HG02571 (cell line): Measurements from ENCODE around the gene KRT12.

Experiments used
- ATAC-seq: cut with Tn5 transposase; IDR thresholded peaks from one replicate; pipeline ENCODE4 v1.9.1; 2021; ENCODE audit warnings: mild to moderate bottlenecking, moderate library complexity; ENCODE audit not compliant: unreplicated experiment

Gene KRT12

DNA sequence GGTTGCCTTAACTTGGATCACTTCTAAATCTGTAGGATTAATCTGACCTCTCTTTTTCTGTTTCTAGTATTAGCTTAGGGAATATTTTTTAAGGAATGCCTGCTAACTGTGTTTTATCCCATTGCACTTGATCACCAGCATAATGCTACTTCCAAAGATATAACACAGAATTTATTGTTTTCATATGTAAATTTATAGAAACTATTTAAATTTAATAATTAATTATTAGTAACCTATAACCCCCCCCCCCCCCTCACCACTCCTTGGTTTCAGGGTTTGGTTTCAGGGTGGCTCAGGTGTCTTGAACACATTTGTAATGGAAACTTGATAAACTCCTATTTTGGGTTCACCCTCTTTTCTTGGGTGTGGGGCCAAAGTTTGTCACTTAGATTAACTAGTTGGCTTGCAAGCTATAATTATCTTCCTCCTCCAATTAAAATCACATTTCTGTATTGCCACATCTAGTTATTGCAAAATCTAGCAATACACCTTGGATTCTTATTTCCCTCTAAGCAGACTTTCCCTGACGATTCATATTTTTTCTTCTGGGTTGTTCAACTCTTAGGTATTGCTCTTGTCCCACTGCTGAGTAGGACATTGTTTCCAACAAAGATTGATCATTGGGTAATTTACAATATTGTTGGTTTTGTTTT, 18.3 kb downstream of the KRT12 start:
- ATAC-seq: no peak

DNA sequence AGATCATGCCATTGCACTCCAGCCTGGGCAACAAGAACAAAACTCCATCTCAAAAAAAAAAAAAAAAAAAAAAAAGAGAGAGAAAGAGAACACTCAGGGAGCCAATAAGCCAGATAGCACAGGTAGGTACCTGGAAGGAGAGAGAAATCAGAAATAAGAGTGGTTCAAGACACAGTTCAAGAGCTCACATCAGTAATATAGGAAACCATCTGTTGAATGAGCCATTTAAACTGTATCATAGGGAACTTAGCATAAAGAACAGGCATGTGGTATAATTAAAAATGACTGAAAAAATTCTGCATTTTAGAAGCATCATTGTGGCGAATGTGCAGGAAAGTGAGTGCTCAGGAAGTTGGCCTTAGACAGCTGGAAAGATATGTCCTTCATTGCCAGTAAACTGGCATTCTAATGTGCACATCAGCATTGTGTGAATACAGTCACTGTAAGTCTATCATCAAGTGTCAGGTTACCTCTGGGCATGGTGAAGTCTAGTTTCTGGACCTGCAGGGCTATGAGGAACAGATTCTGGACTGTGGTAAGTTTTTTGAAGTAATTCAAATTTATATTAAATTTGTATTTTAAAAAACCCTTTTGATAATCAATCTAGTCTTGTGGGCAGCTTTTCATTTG, 20.4 kb downstream of the KRT12 start:
- ATAC-seq: no peak

DNA sequence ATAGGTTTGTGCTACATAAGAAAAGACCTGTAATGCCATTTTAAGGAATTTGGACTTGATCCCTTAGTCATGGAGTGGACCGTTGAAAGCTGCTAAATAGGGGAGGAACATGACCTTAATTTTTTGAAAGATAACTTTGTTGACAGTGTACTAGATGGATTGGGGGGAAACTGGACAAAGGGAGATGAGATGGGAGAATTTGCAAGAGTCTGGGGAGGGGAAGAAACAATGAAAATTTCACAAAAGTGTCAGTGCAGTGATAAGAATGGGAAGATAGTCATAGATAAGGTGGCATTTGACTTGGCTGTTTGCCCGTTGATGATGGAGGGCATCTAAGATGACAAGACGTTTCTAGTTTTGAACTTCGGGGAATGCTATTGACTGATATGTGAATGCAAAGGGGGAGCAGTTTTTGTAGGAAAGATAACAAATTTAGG, 22.3 kb downstream of the KRT12 start:
- no peak for ATAC-seq

DNA sequence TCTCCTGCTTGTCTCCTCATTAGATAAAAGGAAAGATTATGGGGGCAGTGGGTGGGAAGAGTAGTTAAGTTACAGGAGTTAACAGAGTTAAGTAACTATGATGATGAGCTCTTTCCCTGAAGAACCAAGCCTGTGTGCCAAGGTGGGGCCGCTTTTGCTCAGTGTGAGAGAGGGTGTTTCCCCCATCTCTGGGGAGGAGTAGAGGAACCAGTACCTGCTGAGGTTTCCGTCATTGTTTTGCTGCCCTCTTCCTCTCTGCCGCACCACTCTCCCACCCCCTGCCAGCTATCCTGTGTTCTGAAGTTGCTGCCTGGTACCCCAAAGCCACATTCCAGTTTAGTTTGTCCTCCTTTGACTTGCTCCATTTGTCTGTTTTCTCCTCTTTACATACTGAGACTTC, 23.8 kb downstream of the KRT12 start:
- no peak for ATAC-seq

DNA sequence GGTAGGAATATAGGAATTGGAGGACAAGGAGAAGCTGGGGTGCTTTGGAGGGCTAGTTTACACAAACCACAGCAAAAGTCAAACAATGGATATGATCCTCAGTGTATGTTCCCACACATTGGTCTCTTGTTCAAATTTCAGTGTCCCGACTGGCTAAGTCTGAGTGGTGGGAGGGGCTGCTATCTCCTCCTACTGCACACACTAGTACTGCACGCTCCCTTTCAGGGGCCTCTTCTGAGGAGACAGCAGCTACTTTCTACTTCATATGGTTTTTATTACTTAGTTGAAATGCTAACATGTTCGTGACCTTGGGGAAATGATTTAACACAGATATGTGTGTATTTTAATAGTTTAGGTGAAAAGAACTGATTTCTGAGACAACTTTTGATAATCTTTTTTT, 25.8 kb downstream of the KRT12 start:
- ATAC-seq: no peak

DNA sequence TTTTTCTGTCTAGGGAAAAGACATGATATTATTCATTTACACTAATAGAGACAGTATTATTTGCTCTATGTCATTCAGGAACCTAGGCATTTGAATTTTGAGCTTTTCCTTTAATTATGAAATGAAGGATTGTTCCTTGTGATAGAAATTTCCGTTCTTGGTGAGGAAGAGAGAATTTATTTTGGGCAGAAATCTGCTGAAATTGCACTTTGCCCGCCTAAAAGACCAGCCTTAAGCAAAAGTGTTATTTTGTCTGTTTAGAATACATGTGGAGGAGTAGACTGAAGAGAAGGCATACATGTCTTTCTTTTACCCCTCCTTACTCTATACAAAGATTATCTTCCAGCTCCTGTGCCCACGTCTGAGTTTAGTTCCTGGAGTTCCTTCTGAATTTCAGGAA, 27.8 kb downstream of the KRT12 start:
- ATAC-seq: no peak

DNA sequence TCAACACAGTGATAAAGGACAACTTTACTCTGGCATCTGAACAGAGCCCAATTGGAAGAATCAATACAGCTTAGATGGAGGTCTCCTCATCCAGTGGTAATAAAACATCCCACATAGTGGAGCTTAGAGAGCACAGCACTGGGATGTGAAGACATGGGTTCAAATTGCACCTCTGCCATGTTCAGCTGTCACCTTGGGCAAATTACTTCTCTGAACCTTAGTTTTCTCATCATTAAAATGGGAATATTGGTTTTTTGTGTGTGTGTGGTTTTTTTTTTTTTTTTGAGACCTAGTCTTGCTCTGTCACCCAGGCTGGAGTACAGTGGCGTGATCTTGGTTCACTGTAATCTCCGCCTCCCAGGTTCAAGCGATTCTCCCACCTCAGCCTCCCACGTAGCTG, 31.0 kb downstream of the KRT12 start:
- no peak for ATAC-seq

DNA sequence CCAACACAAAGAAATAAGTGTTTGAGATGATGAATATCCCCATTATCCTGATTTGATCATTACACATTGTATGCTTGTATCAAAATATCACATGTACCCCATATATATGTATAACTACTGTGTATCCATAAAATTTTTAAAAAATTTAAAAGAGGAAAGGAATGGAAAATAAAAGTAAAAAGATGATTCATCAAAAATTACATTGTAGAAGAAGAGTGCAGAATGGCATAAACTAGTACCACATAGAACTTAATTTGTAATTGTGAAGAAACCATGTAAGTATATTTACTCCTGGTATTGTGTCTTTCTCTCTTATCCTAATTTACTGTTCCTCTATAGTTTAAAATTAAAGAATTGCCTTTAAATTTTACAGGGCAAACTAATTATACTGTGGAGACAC, 33.1 kb downstream of the KRT12 start:
- no peak for ATAC-seq

DNA sequence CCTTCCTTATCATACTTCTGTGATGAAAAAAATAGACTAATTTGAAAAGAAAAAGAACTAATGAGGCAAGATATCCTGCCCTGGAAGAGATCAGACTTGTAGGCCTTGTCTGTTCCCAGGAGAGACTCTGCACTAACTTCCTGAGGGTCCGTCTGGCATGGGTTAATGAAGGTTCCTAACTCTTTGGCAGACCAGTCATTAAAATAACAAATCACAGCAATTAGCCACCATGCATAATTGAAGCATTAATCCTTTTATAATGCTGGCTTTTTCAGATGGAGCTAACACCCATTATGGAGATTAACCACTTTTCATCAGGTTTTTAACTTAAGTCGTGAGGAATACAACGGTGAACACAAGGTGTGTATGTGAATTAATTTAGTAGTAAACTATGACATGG, 34.2 kb downstream of the KRT12 start:
- no peak for ATAC-seq

DNA sequence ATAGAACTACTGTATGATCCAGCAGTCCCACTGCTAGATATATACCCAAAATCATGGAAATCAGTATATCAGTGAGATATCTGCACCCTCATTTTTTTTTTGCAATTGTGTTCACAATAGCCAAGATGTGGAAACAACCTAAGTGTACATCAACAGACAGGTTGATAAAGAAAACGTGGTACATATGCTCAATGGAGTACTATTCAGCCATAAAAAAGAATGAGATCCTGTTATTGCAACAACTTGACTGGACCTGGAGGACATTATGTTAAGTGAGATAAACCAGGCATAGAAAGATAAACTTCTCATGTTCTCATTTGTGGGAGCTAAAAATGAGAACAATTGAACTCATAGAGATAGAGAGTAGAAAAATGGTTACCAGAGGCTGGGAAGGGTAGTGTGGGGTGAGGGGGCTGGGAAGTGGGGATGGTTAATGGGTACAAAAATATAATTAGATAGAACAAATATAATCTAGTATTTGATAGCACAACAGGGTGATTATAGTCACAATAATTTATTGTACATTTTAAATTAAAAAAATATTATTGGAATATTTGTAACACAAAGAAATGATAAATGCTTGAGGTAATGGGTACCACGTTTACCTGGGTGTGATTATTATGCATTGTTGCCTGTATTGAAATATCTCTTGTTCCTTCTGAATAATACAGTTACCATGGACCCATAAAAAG, 36.8 kb downstream of the KRT12 start:
- no peak for ATAC-seq

DNA sequence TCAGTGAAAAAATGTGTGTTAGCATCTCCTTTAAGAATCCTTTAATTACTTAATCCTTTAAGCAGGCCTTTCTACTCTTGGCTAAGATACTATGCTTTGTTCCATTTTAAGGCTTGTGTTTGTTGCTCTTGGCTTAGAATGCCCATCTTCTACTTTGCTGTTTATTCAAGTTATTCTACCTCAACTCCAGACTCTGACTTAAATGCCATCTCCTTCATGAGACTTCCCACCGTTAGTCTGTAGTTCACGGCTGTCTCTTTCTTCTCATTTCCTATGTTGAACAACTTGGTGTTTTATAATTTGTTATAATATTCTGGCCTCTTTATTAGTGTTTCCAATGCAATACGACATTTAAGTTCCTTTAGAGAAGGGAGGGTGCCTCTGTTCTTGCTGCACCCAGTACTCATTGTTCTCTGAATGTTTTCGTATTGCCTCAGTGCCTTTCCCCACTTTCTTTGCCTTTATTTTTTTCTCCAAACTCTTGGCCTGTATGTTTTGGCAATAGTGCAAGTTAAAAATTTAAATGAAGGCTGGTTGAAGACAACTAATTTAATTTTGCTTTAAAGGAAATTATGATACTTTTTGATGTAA, 38.5 kb downstream of the KRT12 start:
- no peak for ATAC-seq

DNA sequence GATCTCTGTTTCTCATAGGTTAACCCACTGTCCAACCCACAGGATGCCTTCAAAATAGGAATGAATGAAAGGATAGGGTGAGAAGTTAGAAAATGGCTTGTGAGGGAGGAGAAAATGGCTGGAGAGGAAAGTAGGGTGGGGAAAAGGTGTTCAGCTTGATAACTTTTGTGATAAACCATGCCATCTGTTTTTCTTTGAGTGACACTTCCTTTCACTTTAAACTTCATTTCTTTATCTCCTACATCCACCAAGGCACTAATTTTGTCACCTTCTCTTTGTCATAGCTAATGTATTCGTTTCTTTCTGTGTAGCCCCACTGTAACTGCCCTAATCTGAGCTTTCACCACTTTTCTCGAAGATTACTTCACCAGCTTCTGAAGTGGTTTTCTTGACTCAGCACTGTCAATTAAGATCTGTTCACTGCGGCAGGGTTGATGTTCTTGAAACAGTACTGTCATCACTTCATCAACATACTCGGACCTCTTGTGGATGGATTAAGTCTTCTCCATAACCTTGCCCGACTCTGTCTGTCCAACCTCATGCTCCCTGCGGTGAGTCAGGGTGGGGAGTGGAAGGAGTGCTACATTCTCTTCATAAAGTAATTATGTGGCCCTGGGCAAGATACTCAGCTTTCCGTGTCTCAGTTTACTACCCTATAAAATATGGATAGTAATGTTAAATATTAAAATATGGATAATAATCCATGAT, 39.1 kb downstream of the KRT12 start:
- no peak for ATAC-seq

DNA sequence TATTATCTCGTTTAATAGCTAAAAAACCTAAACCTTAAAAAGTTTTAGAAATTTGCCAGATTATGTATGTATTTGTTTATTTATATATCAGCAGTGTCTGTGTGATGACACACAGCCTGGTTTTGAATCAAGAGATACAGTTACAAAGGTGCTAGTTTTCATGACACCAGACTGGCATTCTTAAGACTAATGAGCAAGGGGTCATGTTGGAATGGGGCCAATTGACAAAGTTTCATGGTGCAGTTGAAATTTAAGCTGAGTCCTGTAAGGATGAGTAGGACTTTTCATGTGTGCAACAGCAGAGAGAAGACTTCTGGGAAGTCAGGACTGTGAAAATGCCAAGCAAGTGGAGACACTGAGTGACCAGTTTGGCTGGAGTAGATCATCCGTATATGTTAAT, 41.4 kb downstream of the KRT12 start:
- ATAC-seq: no peak

DNA sequence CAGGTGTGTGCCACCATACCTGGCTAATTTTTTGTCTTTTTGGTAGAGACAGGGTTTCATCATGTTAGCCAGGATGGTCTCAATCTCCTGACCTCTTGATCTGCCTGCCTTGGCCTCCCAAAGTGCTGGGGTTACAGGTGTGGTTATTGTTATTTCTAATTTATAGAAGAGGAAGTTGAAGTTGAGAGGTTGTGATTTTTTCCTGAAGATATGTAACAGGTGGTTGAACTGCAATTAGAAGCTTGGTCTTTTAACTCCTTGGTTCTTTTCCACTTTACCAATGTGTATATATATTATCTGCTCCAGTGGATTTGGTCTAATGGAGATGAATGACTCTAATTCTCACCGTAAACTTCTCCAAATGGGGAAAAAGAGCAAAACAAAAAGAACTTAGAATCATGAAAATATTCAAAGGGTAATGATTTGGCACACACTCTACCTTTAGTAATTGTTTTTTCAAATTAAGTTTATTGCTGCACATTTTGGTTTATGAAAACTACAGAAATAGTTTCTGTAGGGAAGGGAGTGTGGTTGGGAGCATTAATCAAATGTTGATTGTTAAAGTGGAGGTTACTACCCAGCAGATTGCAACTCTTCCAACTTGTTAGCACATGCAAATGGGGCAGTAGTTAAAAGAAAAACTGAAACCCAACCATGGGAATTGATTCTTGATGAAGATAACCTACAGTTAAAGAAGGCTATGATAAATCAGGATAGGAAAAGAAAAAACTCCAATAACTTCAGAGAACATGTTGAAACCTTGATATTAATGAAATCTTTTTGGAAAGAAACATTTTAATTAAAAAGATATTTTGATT, 42.8 kb downstream of the KRT12 start:
- ATAC-seq: no peak

DNA sequence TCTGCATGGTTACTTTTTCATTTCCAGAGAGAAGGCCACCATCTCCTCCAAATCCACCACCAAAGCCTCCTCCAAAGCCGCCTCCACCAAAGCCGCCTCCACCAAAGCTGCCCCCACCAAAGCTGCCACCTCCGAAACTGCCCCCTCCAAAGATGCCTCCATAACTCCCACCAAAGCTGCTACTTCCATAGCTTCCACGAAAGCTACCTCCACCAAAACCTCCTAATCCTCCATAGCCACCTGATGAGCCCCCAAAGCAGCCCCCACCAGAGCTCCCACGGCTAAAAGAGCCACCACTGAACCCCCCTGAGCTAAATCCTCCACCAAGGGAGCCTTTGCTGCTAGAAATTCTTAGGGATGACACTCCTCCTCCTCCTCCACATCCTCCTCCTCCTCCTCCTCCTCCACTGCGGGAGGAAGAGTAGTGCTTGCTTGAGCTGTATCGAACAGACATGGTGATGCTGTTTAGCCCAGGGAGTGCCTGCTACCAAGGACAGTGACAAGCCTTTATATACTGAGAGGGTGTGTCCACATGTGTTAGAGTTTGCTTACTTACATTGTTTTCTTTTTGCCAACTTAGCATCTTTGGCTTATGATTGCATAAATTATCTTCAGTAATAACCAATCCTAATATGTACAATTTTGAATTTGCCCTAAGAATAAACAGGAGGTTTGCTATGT, 44.8 kb downstream of the KRT12 start, which contains the start of gene KRT10:
KRT10 (minus strand) TSS at position 483 of the 681 bp plus-strand sequence; CDS start at position 454, 29 bp downstream.
- ATAC-seq: no peak

DNA sequence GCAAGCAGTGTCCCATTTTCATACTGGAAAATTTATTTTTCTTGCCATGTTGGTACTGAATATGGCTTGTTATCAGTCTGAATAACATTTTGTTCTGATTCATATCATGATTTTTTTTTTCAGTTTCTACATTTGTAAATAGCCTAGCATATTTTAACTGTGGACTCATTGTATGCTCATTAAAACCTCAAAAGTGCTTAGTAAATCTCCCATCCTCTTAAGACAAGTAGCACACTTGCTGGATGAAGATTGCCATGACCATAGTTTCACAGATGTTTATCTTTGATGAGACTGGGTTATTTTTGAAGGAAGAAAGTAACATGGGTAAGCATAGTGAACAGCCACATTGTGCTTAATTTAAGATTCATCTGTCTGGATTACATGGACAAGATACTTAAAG, 45.5 kb downstream of the KRT12 start:
- ATAC-seq: no peak

DNA sequence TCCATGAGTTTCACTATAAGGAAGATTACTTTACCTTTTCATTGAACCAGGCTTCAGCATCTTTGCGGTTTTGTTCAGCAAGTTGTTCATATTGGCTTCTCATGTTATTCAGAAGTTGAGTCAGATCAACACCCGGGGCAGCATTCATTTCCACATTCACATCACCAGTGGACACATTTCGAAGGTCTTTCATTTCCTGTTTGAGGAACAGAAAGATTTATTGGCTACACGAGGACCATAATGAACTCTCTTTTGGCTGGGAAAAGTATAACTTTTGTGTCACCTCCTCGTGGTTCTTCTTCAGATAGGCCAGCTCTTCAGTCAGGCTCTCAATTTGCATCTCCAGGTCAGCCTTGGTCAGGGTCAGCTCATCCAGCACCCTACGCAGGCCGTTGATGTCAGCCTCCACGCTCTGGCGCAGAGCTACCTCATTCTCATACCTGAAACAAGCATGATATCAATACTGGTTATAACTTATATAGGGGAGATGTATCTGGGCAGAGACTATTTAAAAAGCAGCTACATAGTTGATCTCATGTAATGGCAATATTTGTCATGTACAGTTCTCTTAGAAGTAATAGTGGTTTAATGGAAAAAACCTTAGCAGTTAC, 46.7 kb downstream of the KRT12 start:
- ATAC-seq: no peak

DNA sequence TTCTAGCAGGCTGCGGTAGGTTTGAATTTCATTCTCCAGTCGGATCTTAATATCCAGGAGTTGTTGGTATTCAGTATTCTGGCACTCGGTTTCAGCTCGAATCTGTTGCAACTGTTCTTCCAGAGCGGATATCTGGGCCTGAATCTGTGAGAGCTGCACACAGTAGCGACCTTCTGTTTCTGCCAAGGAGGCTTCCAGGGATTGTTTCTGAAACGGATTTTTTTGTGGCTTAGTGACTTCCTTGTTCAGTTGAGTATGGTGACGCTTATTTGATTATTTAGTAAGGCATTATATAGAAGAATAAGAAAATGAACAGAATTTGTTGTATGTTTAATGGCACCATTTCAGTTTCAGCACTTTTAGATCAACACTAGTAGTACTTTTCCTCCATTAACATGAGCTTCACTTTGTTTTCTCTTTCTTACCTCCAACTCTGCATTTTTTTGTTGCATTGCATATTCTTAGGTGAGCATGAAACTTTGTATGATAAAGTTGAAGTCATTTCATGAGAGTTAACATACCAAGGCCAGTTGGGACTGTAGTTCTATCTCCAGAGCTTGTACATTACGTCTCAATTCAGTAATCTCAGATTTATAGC, 47.4 kb downstream of the KRT12 start:
- ATAC-seq: no peak
